Mesenchymal stem cell (in vitro differentiated cells and primary cell): ENCODE results near the gene CRTC3.

Experiments used
- DNase-seq: peaks from one replicate; pipeline ENCODE4 v3.0.0-alpha.2; 2013
- H2AFZ ChIP-seq: one replicate; pipeline ENCODE4 v1.6.1; 2013; ENCODE audit warnings: low read depth, mild to moderate bottlenecking, control low read depth, inconsistent platforms, low read length, moderate library complexity
- H2AK5ac ChIP-seq: 2 replicates; pipeline ENCODE4 v1.6.1; 2013; ENCODE audit warnings: low read length, moderate library complexity, mild to moderate bottlenecking, inconsistent platforms; ENCODE audit not compliant: severe bottlenecking
- H2BK120ac ChIP-seq: one replicate; pipeline ENCODE4 v1.6.1; 2013; ENCODE audit warnings: low read depth, mild to moderate bottlenecking, inconsistent platforms, low read length, moderate library complexity
- H2BK12ac ChIP-seq, 2 experiments: one replicate each; pipeline ENCODE4 v1.6.1; 2013; ENCODE audit warnings: inconsistent platforms in 2 of 2, low read length in 2 of 2, mild to moderate bottlenecking in 2 of 2, moderate library complexity in 2 of 2, control low read depth in 1 of 2
- H2BK15ac ChIP-seq: one replicate; pipeline ENCODE4 v1.6.1; 2013; ENCODE audit warnings: mild to moderate bottlenecking, low read depth, inconsistent platforms; ENCODE audit not compliant: poor library complexity, severe bottlenecking
- H2BK5ac ChIP-seq: 2 replicates; pipeline ENCODE4 v1.6.1; 2013; ENCODE audit warnings: low read depth, mild to moderate bottlenecking, low read length, control low read depth, inconsistent platforms; ENCODE audit not compliant: poor library complexity, severe bottlenecking
- H3K14ac ChIP-seq, 2 experiments: one replicate each; pipeline ENCODE4 v1.6.1; 2013; ENCODE audit warnings: inconsistent platforms in 2 of 2, low read length in 2 of 2, control low read depth in 1 of 2, mild to moderate bottlenecking in 1 of 2, moderate library complexity in 1 of 2
- H3K18ac ChIP-seq, 2 experiments: one replicate each; pipeline ENCODE4 v1.6.1; 2013; ENCODE audit warnings: inconsistent platforms in 2 of 2, low read length in 2 of 2, control low read depth in 1 of 2, low read depth in 1 of 2, mild to moderate bottlenecking in 1 of 2
- H3K23ac ChIP-seq, 2 experiments: one replicate each; pipeline ENCODE4 v1.6.1; 2013; ENCODE audit warnings: inconsistent platforms in 2 of 2, low read length in 2 of 2, mild to moderate bottlenecking in 2 of 2, moderate library complexity in 2 of 2, control low read depth in 1 of 2
- H3K27ac ChIP-seq: 2 replicates; pipeline ENCODE4 v1.5.1; 2013; ENCODE audit warnings: mild to moderate bottlenecking, moderate library complexity, low read length, control low read depth, inconsistent platforms; ENCODE audit not compliant: poor library complexity, severe bottlenecking
- H3K27me3 ChIP-seq, 2 experiments: 2 replicates each; pipeline versions ENCODE4 v1.6.1 to v1.7.0; 2013; ENCODE audit warnings: low read length in 2 of 2, mild to moderate bottlenecking in 2 of 2, moderate library complexity in 2 of 2, control low read depth in 1 of 2, inconsistent platforms in 1 of 2; ENCODE audit not compliant: control insufficient read depth in 1 of 2, insufficient read depth in 1 of 2
- H3K36me3 ChIP-seq, 2 experiments: 2 replicates each; pipeline versions ENCODE4 v1.6.1 to v1.7.0; 2013; ENCODE audit warnings: low read length in 2 of 2, control low read depth in 1 of 2, inconsistent platforms in 1 of 2, low read depth in 1 of 2, mild to moderate bottlenecking in 1 of 2; ENCODE audit not compliant: insufficient read depth in 2 of 2, control insufficient read depth in 1 of 2
- H3K4ac ChIP-seq, 2 experiments: one replicate each; pipeline ENCODE4 v1.6.1; 2013; ENCODE audit warnings: inconsistent platforms in 2 of 2, low read length in 2 of 2, mild to moderate bottlenecking in 2 of 2, moderate library complexity in 2 of 2, control low read depth in 1 of 2, low read depth in 1 of 2
- H3K4me1 ChIP-seq: 2 replicates; pipeline ENCODE4 v1.6.1; 2013; ENCODE audit warnings: low read depth, low read length, control low read depth; ENCODE audit not compliant: control insufficient read depth, insufficient read depth
- H3K4me2 ChIP-seq: 2 replicates; pipeline ENCODE4 v1.6.1; 2013; ENCODE audit warnings: low read length, mild to moderate bottlenecking, inconsistent platforms; ENCODE audit not compliant: poor library complexity, severe bottlenecking
- H3K4me3 ChIP-seq, 2 experiments: 2 replicates each; pipeline versions ENCODE4 v1.5.1 to v1.7.0; 2013; ENCODE audit warnings: low read length in 2 of 2, mild to moderate bottlenecking in 2 of 2, control low read depth in 1 of 2, low read depth in 1 of 2; ENCODE audit not compliant: insufficient read depth in 1 of 2
- H3K79me1 ChIP-seq: replicated peaks from 2 replicates; pipeline ENCODE4 v1.6.1; 2013; ENCODE audit warnings: mild to moderate bottlenecking, control low read depth, low read length, inconsistent platforms; ENCODE audit not compliant: poor library complexity, severe bottlenecking
- H3K9ac ChIP-seq: 2 replicates; pipeline ENCODE4 v1.7.0; 2013; ENCODE audit warnings: mild to moderate bottlenecking, low read length, moderate library complexity
- H3K9me3 ChIP-seq: 2 replicates; pipeline ENCODE4 v1.7.0; 2013; ENCODE audit warnings: mild to moderate bottlenecking, low read length; ENCODE audit not compliant: control insufficient read depth
- H4K8ac ChIP-seq: one replicate; pipeline ENCODE4 v1.6.1; 2013; ENCODE audit warnings: inconsistent platforms, mild to moderate bottlenecking, low read length, moderate library complexity
- H4K91ac ChIP-seq: one replicate; pipeline ENCODE4 v1.6.1; 2013; ENCODE audit warnings: mild to moderate bottlenecking, low read length, inconsistent platforms
- whole genome bisulfite sequencing: methylation state at CpG from one replicate; pipeline ENCODE4 v1.1.7; 2013; ENCODE audit warnings: mixed read lengths; 5-methylcytosine and 5-hydroxymethylcytosine counted together

CRTC3 gene

GRCh38 chr15:90580099-90580498, 50.4 kb downstream of the CRTC3 start:
- no peak overlapping the region for H3K4me2 ChIP-seq
- no peak overlapping the region for H2BK12ac ChIP-seq
- H4K8ac ChIP-seq = no peak overlapping the region
- H3K14ac ChIP-seq = no peak overlapping the region
- H3K27ac ChIP-seq = no peak overlapping the region
- H3K9me3 ChIP-seq = no peaks in the 10 kb centered on the region
- no peak overlapping the region for H2BK5ac ChIP-seq
- H3K9ac ChIP-seq = no peak overlapping the region
- no peaks in the 10 kb centered on the region for H3K36me3 ChIP-seq
- H3K4ac ChIP-seq = no peak overlapping the region
- no peak overlapping the region for H2AFZ ChIP-seq
- no peak for DNase-seq
- no peaks in the 10 kb centered on the region for H3K27me3 ChIP-seq
- H3K23ac ChIP-seq = no peak overlapping the region
- H3K4me3 ChIP-seq = no peak overlapping the region
- no peak overlapping the region for H4K91ac ChIP-seq
- H2AK5ac ChIP-seq = no peak overlapping the region
- H3K18ac ChIP-seq = no peak overlapping the region
- no peak overlapping the region for H2BK15ac ChIP-seq
- WGBS = 88% methylated on average over 4 of the region's 5 CpGs
- no peaks in the 10 kb centered on the region for H3K4me1 ChIP-seq
- no peak overlapping the region for H2BK120ac ChIP-seq
- peaks cover 23% of the 10 kb centered on the region for H3K79me1 ChIP-seq

DNA sequence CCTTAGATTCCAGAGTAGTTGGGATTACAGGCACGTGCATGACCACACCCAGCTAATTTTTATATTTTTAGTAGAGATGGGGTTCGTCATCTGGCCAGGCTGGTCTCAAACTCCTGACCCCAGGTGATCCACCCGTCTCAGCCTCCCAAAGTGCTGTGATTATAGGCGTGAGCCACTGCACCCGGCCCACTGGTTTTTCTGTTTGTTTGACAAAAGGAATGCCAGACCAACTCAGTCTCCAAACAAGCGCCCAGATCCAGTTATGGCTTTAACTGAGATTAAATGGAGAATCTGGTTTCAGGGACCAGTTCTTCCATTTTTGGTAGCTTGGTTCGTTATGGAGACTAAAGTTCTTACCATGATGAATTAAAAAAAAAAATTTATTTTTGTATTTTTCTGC, 50.8 kb downstream of the CRTC3 start:
- Histone ChIP-seq H3K18ac (no peak overlapping the region), H3K4me1 (no peaks in the 10 kb centered on the region), H3K27ac (no peak overlapping the region), H3K9ac (no peak overlapping the region), H3K27me3 (no peaks in the 10 kb centered on the region), H2AK5ac (no peak overlapping the region), H2BK15ac (no peak overlapping the region), H3K9me3 (no peaks in the 10 kb centered on the region), H3K36me3 (no peaks in the 10 kb centered on the region), H3K4ac (no peak overlapping the region), H3K4me3 (no peak overlapping the region), H3K23ac (no peak overlapping the region), H3K14ac (no peak overlapping the region), H2BK120ac (no peak overlapping the region), H3K79me1 (peaks cover 23% of the 10 kb centered on the region), H2BK12ac (no peak overlapping the region), H2BK5ac (no peak overlapping the region), H3K4me2 (no peak overlapping the region), H2AFZ (no peak overlapping the region), H4K91ac (no peak overlapping the region), H4K8ac (no peak overlapping the region)
- no peak for DNase-seq
- 97% methylated on average over 6 of the region's 7 CpGs for WGBS

DNA sequence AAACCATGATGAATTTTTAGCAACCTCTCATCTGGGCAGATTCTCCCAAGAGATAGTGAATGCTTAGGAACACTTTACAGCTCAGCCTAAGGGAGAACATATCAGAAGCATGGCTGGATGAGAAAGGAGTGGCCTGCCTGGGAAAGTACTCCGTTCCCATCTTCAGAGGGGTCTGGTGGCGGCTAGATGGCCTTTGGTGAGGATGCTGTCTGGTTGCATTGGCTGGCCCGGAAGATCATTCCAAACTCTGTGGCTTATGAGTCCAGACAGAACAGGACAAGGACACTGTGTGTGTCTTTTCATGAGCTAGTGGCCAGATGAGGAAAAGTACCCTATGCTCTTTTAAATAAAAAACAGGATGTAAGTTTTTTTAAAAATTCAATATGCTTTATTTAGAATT, 51.2 kb downstream of the CRTC3 start:
- H3K27me3 ChIP-seq = no peaks in the 10 kb centered on the region
- no peak overlapping the region for H2BK120ac ChIP-seq
- no peak overlapping the region for H2BK15ac ChIP-seq
- H2AFZ ChIP-seq = no peak overlapping the region
- H3K9ac ChIP-seq = no peak overlapping the region
- no peak overlapping the region for H2BK5ac ChIP-seq
- no peak overlapping the region for H3K23ac ChIP-seq
- peaks cover 22% of the 10 kb centered on the region for H3K79me1 ChIP-seq
- no peak overlapping the region for H3K4me3 ChIP-seq
- H2AK5ac ChIP-seq = no peak overlapping the region
- H3K4me1 ChIP-seq = no peaks in the 10 kb centered on the region
- no peaks in the 10 kb centered on the region for H3K36me3 ChIP-seq
- H2BK12ac ChIP-seq = no peak overlapping the region
- no peak overlapping the region for H3K27ac ChIP-seq
- DNase-seq = no peak
- no peak overlapping the region for H4K91ac ChIP-seq
- no peak overlapping the region for H3K18ac ChIP-seq
- no peaks in the 10 kb centered on the region for H3K9me3 ChIP-seq
- H3K4me2 ChIP-seq = no peak overlapping the region
- H3K14ac ChIP-seq = no peak overlapping the region
- H3K4ac ChIP-seq = no peak overlapping the region
- 98% methylated on average over 3 of the region's 3 CpGs for WGBS
- no peak overlapping the region for H4K8ac ChIP-seq

- no peak overlapping the region for H3K4me2 ChIP-seq
- no peak overlapping the region for H3K23ac ChIP-seq
- no peaks in the 10 kb centered on the region for H3K27me3 ChIP-seq
- DNase-seq = no peak
- H3K14ac ChIP-seq = no peak overlapping the region
- H2BK12ac ChIP-seq = no peak overlapping the region
- H3K4me3 ChIP-seq = no peak overlapping the region
- H4K91ac ChIP-seq = no peak overlapping the region
- H4K8ac ChIP-seq = no peak overlapping the region
- H3K79me1 ChIP-seq = peaks cover 13% of the 10 kb centered on the region
- H2AK5ac ChIP-seq = no peak overlapping the region
- H3K9ac ChIP-seq = no peak overlapping the region
- no peaks in the 10 kb centered on the region for H3K9me3 ChIP-seq
- no peak overlapping the region for H2BK15ac ChIP-seq
- WGBS = 75% methylated on average over 5 of the region's 6 CpGs
- H3K4me1 ChIP-seq = no peaks in the 10 kb centered on the region
- H3K36me3 ChIP-seq = no peaks in the 10 kb centered on the region
- no peak overlapping the region for H3K4ac ChIP-seq
- H2BK120ac ChIP-seq = no peak overlapping the region
- no peak overlapping the region for H3K27ac ChIP-seq
- no peak overlapping the region for H2BK5ac ChIP-seq
- no peak overlapping the region for H3K18ac ChIP-seq
- no peak overlapping the region for H2AFZ ChIP-seq
Measured at GRCh38 chr15:90581771-90582352, 52.1 kb downstream of the CRTC3 start.
